ENCODE results near the gene KDM4B. TPM values are rescaled to one million over a fixed set of nuclear protein-coding genes. Genes with fewer than 3 reads are reported as not detected.
"Not testable (repeated sequence)": the region's sequence is repeated elsewhere in the genome, so short reads cannot be mapped to it uniquely, and the experiment has no call there.

The KDM4B gene
- total RNA-seq: 8.9 and 12.3 TPM in 2 replicates

DNA sequence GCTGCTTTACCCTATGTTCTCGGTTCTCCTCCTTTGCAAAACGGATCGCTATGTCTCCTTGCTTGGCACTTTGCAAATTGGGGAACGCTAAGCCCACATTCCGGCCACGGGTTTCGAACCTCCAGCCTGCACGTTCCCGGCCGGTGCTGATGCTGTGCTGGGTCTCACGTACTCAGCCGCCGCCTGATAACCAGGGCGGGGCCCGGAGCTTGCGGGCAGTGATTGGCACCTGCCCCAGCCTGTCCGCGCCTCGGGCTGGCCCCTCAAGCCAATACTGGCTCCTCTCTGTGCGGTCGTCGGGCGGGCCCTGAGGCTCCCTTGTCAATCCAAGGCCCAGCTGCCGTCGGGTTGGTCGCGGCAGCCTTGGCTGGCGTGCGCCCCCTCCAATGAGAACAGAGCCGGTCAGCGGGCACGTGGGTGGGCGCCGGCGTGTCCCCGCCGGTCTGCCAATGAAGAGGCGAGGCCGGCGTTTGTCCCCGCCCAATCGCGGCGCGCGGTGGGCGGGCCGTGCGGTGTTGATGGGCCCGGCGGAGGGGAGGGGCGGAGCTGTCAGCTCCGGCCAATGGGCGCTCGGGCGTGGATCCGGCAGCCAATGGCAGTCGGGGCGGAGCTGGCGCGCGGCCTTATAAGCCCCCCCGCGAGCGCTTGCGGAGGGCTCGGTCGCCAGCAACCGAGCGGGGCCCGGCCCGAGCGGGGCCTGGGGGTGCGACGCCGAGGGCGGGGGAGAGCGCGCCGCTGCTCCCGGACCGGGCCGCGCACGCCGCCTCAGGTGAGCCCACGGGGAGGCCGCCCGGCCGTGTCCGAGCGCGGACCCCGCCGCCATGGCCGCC, at the start of gene KDM4B:
KDM4B (plus strand) TSS at position 652 of the 830 bp plus-strand sequence. CDS start 63,778 bp downstream, outside the sequence.
- peak; percentile 100 for DNase-seq (ENCODE audit: low read depth in 2 of 2)

DNA sequence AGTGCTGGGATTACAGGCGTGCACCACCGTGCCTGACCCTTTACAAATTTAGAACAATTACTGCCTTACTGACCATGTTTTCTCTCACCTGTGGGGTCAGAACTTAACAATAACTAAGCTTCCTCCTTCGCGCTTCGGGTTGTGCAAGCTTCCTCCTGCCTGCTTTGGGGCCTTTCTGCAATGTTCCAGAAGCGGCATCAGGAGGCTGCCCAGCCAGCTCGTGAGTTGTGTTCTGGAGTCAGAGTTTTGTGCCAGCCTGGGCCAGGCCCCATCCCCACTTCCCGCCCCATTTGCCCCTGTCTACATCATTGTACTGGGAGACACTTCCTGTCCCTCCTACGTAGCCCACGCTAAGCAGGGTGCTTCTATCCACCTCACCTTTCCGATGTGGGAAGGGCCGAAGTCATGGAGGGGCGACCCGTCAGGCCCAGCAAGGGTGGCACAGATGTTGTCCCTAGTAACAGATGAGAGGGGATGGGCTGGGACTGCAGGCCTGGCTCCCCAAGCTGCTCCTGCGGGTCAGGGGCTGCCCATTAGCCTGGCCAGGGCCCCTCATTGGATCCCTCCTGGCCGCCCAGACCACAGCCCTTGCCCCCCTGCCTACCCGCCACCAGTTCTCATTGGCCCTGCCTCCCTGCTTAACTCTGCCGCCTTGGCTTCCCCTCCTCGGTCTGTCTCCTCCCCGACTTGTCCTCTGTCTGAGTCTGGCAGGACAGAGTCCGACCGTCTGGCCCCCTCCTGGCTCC, 46.2 kb upstream of the KDM4B start:
- DNase-seq (ENCODE audit: low read depth in 2 of 2): peak in 1 of 2 donors; percentile 42

GRCh38 chr19:4923276-4923747, 45.6 kb upstream of the KDM4B start:
- DNase-seq (ENCODE audit: low read depth in 2 of 2): no peak

GRCh38 chr19:4929186-4929585, 39.7 kb upstream of the KDM4B start:
- no peak for DNase-seq (ENCODE audit: low read depth in 2 of 2)

GRCh38 chr19:4930664-4931063, 38.2 kb upstream of the KDM4B start:
- DNase-seq (ENCODE audit: low read depth in 2 of 2): no peak

GRCh38 chr19:4932711-4933110, 36.2 kb upstream of the KDM4B start:
- DNase-seq (ENCODE audit: low read depth in 2 of 2): no peak

DNA sequence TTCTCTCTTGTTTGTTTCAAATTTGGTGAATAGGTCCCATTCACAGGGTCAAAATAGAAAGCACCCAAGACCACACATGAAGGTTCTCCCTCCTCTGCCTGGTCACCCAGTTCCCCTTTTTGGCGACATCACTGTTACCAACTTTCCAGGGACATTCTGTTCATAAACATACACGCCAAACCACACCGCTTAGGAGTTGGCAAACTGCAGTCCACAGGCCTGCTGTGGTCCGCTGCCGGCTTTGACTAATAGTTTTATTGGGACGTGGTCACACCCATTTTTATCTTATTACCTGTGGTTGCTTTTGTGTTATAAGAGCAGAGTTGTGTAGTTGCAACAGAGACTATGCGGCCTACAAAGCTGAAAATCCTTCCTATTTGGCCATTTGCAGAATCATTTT, 35.4 kb upstream of the KDM4B start:
- no peak for DNase-seq (ENCODE audit: low read depth in 2 of 2)

DNA sequence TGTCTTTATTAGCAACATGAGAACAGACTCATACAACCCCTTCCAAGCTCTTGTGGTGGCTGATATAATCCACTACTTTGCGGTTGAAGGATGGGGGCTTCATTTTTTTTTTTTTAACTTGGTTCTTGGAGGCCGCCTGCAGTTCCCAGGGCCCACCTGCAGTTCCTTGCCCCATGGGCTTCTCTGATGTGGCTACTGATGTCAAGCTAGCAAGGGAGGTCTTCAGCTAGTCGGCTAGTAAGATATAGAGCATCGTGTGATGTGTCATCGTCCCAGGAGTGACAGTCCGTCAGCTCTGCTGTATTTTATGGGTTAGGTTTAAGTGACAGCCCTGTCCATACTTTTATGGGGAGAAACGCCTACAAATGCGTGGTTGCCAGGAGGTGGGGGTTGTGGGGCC, 33.5 kb upstream of the KDM4B start:
- DNase-seq (ENCODE audit: low read depth in 2 of 2): no peak

- no peak for DNase-seq (ENCODE audit: low read depth in 2 of 2)
These were observed 31.9 kb upstream of the KDM4B start for GRCh38 chr19:4937060-4937459.

GRCh38 chr19:4938461-4938860, 30.5 kb upstream of the KDM4B start:
- not testable (repeated sequence) for DNase-seq (ENCODE audit: low read depth in 2 of 2)

DNA sequence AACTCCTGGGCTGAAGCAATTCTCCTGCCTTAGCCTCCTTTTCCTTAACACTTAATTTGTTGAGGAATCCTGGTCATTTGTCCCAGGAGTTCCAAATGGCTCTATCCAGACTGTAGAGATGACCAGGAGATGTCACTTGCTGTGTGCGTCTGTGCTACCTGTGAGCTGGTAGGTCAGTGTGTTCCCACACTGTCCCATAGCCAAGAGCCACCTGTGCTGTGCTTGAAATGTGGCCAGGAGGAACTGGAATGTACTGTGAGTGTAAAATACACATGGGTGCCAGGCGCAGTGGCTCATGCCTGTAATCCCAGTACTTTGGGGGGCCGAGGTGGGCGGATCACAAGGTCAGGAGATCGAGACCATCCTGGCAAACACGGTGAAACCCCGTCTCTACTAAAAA, 29.4 kb upstream of the KDM4B start:
- no peak for DNase-seq (ENCODE audit: low read depth in 2 of 2)

DNA sequence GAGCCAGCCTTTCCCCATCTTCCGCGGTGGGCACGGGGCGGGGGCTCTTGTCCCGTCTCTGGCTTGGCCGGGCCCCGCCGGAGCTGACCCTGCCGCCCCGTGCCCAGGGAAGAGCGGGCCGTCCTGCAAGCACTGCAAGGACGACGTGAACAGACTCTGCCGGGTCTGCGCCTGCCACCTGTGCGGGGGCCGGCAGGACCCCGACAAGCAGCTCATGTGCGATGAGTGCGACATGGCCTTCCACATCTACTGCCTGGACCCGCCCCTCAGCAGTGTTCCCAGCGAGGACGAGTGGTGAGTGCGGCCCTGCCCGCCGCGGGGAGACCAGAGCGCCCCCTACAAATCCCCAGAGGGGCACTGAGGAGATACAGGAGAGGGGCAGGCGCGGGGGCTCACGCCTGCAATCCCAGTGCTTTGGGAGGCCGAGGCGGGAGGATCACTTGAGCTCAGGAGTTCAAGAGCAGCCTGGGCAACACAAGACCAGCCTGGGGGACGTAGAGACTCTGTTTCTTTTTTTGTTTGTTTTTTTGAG, 27.2 kb upstream of the KDM4B start:
- not testable (repeated sequence) for DNase-seq (ENCODE audit: low read depth in 2 of 2)

- not testable (repeated sequence) for DNase-seq (ENCODE audit: low read depth in 2 of 2)
These were observed 18.3 kb upstream of the KDM4B start for GRCh38 chr19:4950650-4951049.

- no peak for DNase-seq (ENCODE audit: low read depth in 2 of 2)
These were observed 17.3 kb upstream of the KDM4B start for GRCh38 chr19:4951656-4952055.

- DNase-seq (ENCODE audit: low read depth in 2 of 2): no peak
These were observed 16.0 kb upstream of the KDM4B start for GRCh38 chr19:4952945-4953344.

DNA sequence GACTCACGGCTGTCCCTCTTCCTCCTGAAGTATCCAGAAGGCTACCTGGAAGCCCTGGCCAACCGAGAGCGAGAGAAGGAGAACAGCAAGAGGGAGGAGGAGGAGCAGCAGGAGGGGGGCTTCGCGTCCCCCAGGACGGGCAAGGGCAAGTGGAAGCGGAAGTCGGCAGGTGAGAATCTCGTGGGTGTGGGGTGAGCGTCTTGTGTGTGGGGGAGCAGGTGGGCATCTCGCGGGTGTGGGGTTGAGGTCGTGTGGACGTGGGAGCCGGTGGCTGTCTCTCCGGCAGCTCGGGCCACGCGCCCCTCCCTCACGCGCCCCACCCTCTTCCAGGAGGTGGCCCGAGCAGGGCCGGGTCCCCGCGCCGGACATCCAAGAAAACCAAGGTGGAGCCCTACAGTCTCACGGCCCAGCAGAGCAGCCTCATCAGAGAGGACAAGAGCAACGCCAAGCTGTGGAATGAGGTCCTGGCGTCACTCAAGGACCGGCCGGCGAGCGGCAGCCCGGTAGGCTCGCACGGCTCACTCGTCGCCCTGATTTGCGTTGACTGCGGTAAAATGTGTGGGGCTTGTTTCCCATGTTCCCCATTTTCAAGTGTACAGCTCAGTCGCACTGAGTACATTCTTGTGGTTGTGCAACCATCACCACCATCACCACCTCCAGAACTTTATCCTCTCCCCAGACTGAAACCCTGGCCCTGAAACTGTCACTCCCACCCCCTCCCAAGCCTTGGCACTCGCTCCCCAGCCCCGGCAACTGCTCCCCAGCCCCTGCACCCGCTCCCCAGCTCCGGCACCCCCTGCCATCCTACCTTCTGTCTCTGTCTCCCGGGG, 14.4 kb upstream of the KDM4B start:
- DNase-seq (ENCODE audit: low read depth in 2 of 2): not testable (repeated sequence)

DNA sequence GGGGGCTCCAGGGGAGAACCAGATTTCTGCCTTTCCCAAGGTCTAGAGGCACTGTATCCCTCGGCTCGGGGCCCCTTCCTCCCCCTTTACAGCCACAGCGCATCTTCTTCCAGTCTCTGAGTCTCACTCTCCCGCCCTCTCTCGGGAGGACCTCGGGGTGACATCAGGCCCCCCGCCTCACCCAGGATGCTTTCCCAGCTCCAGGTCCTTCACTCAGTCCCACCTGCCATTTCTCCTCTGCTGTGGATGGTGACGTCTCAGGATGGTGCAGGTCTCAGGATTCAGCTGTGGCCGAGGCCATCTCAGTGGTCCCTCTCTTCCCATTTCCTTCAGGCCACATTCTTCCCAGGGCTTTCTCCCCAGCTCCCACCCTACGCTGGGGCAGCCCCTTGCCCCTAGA, 13.6 kb upstream of the KDM4B start:
- no peak for DNase-seq (ENCODE audit: low read depth in 2 of 2)

DNA sequence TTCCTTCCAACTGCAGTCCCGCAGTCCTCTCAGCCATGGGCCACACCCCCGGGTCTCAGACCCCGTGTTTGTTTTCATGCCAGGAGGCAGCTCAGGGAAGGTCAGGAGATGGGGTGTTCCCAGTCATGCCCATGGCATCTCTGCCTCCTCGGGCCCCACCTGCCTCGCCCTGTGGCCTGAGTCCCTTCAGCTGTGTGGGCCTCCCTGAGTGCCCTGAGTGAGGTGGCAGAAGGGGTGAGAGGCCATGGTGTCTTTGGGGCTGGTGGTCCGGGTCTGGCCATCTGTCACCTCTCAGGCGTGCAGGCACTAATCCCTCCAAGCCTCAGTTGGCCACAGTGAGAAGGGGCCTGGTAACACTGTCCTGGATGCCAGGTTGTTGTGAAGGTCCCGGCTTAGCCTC, 10.9 kb upstream of the KDM4B start:
- no peak for DNase-seq (ENCODE audit: low read depth in 2 of 2)

DNA sequence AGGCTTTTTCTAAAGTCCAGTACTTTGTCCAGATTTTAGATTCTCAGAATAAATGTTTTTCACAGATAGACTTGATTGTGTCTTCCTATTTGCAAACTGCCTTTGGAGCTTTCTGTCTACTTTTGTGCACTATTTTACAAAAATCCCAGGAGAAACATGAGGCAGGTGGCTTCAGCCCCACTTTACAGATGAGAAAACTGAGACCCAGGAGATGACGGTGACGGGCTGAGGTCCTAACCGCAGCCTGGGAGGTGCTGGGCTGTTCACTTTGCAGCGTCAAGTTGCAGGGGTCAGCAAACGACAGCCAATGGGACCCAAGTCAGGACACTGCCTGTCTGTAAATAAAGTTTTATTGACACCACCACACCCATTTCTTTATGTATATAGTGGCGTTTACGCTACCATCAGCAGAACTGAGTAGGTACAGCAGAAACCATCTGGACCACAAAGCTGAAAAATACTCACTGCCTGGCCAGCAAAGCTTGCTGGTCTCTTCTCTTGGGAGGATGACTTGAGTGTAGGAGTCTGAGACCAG, 6.8 kb upstream of the KDM4B start:
- DNase-seq (ENCODE audit: low read depth in 2 of 2): no peak

GRCh38 chr19:4965061-4965460, 3.9 kb upstream of the KDM4B start:
- no peak for DNase-seq (ENCODE audit: low read depth in 2 of 2)

- DNase-seq (ENCODE audit: low read depth in 2 of 2): no peak
These were observed 2.3 kb upstream of the KDM4B start for GRCh38 chr19:4966591-4966990.

Measured in lung microvascular endothelial cell (primary cell).